MG63 (cell line): ENCODE measurements around the gene ARL6IP1. TPM values are rescaled to one million over a fixed set of nuclear protein-coding genes. Genes with fewer than 3 reads are reported as not detected.
A peak's percentile ranks its signal among the peaks of the same experiment; 100 is the strongest.
"Not testable (repeated sequence)": the region's sequence is repeated elsewhere in the genome, so short reads cannot be mapped to it uniquely, and the experiment has no call there.

Experiments used
- DNase-seq: peaks from one replicate; pipeline ENCODE4 v3.0.0-alpha.2; 2020
- H3K27me3 ChIP-seq: fragments of 250-450 bp; sonication (Bioruptor Pico); 2 replicates; pipeline ENCODE4 v1.5.1; 2020; ENCODE audit warnings: mild to moderate bottlenecking, moderate library complexity
- H3K36me3 ChIP-seq: fragments of 250-450 bp; sonication (Bioruptor Pico); 2 replicates; pipeline ENCODE4 v1.5.1; 2020; ENCODE audit warnings: mild to moderate bottlenecking, moderate library complexity
- H3K4me3 ChIP-seq: fragments of 250-450 bp; sonication (Bioruptor Pico); 2 replicates; pipeline ENCODE4 v1.5.1; 2020; ENCODE audit warnings: mild to moderate bottlenecking, moderate library complexity
- H3K9me3 ChIP-seq: fragments of 250-450 bp; sonication (Bioruptor Pico); 2 replicates; pipeline ENCODE4 v1.5.1; 2020; ENCODE audit warnings: mild to moderate bottlenecking, moderate library complexity
- total RNA-seq: library from RNA; depleted of rRNA; stranded (reverse); fragments of >200 nt; shearing (Covaris generic); gene quantifications from 2 replicates; pipeline ENCODE4 v1.2.3, GENCODE V29; 2014; ENCODE audit warnings: low replicate concordance; rRNA removed

Gene ARL6IP1
- total RNA-seq, 1 experiment from 2014 or later, result 145 TPM

- H3K9me3 ChIP-seq, H3K4me3 ChIP-seq, H3K27me3 ChIP-seq, DNase-seq: not testable (repeated sequence)
- peaks cover 51% of the 10 kb centered on the region for H3K36me3 ChIP-seq
Measured at GRCh38 chr16:18781232-18781631, 20.1 kb downstream of the ARL6IP1 start.

GRCh38 chr16:18780460-18781026 is 20.8 kb downstream of the ARL6IP1 start:
- not testable (repeated sequence) for H3K27me3 ChIP-seq, H3K9me3 ChIP-seq, DNase-seq, H3K4me3 ChIP-seq
- peaks cover 44% of the 10 kb centered on the region for H3K36me3 ChIP-seq

DNA sequence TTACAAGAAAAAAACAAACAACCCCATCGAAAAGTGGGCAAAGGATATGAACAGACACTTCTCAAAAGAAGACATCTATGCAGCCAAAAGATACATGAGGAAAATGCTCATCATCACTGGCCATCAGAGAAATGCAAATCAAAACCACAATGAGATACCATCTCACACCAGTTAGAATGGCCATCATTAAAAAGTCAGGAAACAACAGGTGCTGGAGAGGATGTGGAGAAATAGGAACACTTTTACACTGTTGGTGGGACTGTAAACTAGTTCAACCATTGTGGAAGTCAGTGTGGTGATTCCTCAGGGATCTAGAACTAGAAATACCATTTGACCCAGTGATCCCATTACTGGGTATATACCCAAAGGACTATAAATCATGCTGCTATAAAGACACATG is 23.7 kb downstream of the ARL6IP1 start:
- H3K4me3 ChIP-seq, H3K9me3 ChIP-seq, H3K27me3 ChIP-seq, DNase-seq: not testable (repeated sequence)
- peaks cover 21% of the 10 kb centered on the region for H3K36me3 ChIP-seq

GRCh38 chr16:18776334-18776733 is 25.0 kb downstream of the ARL6IP1 start:
- peaks cover 16% of the 10 kb centered on the region for H3K36me3 ChIP-seq
- not testable (repeated sequence) for DNase-seq, H3K27me3 ChIP-seq

DNA sequence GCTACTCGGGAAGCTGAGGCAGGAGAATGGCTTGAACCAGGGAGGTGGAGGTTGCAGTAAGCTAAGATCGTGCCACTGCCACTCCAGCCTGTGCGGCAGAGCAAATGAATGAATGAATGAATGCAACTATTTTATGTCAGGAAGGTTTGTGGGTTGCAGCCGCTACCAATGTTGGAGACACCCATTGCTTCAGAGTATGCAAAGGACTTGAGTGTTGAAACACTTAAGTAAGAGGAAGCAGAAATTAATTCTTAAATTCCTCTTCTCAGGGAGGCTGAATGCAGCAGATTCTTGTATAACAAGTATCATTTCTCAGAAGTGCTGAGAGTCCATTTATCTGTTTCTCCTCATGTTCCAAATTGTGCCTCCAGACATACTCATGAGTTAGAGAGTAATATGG is 26.7 kb downstream of the ARL6IP1 start:
- not testable (repeated sequence) for H3K4me3 ChIP-seq, H3K9me3 ChIP-seq, DNase-seq, H3K27me3 ChIP-seq
- peaks cover 11% of the 10 kb centered on the region for H3K36me3 ChIP-seq

More at GRCh38 chr16:18776334-18776733, 25.0 kb downstream of the ARL6IP1 start:
- not testable (repeated sequence) for H3K4me3 ChIP-seq, H3K9me3 ChIP-seq

DNA sequence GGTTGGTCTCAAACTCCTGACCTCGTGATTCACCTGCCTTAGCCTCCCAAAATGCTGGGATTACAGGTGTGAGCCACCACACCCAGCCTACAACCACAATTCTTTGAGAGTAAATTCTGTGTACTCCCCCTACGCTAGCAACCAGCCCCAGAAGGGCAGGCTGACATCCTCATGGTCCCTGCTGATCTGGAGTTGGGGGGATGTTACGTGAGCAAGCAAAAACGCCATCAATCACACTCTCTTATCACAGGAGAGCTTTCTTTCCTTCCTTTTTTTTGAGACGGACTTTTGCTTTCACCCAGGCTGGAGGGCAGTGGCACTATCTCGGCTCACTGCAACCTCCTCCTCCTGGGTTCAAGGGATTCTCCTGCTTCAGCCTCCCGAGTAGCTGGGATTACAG is 29.2 kb downstream of the ARL6IP1 start:
- H3K4me3 ChIP-seq, DNase-seq, H3K36me3 ChIP-seq, H3K27me3 ChIP-seq, H3K9me3 ChIP-seq: not testable (repeated sequence)

- not testable (repeated sequence) for H3K9me3 ChIP-seq, H3K36me3 ChIP-seq, H3K27me3 ChIP-seq, DNase-seq, H3K4me3 ChIP-seq
Measured at GRCh38 chr16:18770336-18770962, 30.9 kb downstream of the ARL6IP1 start.

DNA sequence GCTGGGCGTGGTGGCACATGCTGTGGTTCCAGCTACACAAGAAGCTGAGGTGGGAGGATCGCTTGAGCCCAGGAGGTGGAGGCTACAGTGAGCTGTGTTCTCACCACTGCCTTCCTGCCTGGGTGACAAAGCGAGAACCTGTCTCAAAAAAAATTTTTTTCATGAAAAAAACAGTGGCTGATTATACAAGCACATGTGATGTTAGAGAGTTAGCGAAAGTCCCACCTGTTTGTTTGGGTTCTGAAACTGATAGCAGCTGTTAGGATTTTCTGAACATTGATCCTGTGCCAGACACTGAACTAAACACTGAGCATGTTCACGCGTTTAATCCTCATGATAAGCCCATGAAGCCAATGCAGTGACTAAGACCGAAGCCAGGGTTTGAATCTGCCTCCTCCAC is 34.1 kb downstream of the ARL6IP1 start:
- not testable (repeated sequence) for H3K36me3 ChIP-seq, H3K27me3 ChIP-seq, H3K9me3 ChIP-seq, H3K4me3 ChIP-seq, DNase-seq

DNA sequence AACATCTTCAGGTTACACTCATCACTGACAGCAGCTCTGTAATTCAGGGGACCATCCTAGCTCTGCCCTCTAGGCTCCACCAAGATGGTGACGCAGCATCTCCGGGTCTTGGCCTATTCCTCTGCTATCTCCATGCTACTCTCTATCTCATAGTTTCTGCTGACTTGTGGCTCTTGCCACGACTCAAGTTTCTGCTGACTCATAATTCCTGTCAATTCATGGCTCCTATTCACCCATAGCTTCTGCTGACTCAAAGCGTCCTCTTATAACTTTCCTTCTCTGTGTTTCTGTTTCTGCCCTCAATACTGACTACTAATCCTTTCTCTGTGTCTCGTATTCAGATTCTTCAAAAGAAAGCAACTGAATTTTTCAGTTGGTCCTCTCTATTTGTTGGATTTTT is 38.6 kb downstream of the ARL6IP1 start:
- not testable (repeated sequence) for DNase-seq, H3K4me3 ChIP-seq, H3K36me3 ChIP-seq

DNA sequence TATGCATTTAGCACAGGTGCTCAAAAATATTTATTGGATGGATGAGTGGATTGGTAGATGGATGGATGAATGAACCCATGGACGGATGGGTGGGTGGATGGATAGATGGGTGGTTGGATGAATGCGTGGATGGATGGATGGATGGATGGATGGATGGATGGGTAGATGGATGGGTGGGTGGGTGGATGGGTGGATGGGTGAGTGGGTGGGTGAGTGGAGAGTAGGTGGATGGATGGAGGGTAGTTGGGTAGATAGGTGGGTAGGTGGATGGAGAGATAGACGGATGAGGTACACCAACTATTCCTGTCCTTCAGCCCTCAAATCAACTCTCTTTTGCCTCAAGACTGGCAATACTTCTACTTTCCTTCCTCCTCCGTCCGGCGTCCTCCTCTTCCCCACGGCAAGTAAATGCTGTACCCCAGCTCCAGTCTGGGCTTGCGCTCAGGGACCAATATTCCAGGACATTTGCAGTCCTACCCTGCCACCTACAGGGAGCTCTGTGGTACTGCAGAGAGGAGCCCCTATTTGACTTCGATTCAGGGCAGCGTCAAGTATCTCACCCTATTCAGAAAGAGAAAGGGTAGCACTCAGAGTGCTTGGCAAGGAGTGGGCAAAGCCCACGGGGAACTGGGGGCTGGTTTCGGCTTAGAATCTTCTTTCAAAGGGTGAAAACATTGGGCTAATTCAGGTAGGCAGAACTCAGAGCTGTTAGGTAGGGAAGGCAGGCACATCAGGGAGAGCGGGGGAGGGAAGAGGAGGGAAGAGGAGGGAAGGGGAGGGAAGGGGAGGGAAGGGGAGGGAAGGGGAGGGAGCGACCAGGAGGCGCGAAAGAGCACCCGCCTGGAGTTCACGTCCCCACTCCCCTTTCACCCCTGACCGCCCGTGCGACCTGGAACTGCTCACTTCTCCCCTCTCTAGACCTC is 41.5 kb downstream of the ARL6IP1 start:
- peak; percentile 16 for DNase-seq
- H3K27me3 ChIP-seq, H3K9me3 ChIP-seq, H3K36me3 ChIP-seq, H3K4me3 ChIP-seq: not testable (repeated sequence)

More for the DNA sequence above, 38.6 kb downstream of the ARL6IP1 start:
- not testable (repeated sequence) for H3K9me3 ChIP-seq, H3K27me3 ChIP-seq

- not testable (repeated sequence) for H3K4me3 ChIP-seq, DNase-seq, H3K27me3 ChIP-seq, H3K36me3 ChIP-seq, H3K9me3 ChIP-seq
Measured at GRCh38 chr16:18757960-18758660, 43.2 kb downstream of the ARL6IP1 start.

DNA sequence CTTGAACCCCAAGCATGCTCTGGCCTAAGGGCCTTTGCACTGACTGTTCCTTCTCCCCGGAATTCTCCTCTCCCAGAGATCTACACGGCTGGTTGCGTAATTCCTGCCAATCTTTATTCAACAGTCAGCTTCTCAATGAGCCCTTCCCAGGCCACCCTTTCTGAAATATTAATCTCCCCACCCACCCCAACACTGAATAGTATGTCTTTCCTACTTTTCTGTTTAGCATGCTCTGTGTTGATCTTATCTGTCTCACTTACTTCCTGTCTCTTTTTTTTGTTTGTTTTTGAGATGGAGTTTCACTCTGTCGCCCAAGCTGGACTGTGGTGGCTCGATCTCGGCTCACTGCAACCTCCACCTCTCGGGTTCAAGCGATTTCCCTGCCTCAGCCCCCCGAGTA is 44.7 kb downstream of the ARL6IP1 start:
- DNase-seq, H3K9me3 ChIP-seq: not testable (repeated sequence)

GRCh38 chr16:18742870-18743269 is 58.5 kb downstream of the ARL6IP1 start:
- H3K9me3 ChIP-seq, DNase-seq, H3K4me3 ChIP-seq, H3K36me3 ChIP-seq, H3K27me3 ChIP-seq: not testable (repeated sequence)

More for the DNA sequence above, 44.7 kb downstream of the ARL6IP1 start:
- H3K4me3 ChIP-seq, H3K36me3 ChIP-seq, H3K27me3 ChIP-seq: not testable (repeated sequence)

Other genes with a start within 250 kb of the ARL6IP1 start
- 197 and 244 TPM in 2 replicates for gene NOMO2, start 239.5 kb downstream of the ARL6IP1 start, total RNA-seq
- gene RPS15A, start 11.2 kb downstream of the ARL6IP1 start, total RNA-seq, result 1,993 and 2,668 TPM in 2 replicates
- 15.3 and 22.3 TPM in 2 replicates for gene SMG1, start 124.9 kb upstream of the ARL6IP1 start, total RNA-seq
- gene TMC7, start 182.4 kb upstream of the ARL6IP1 start, total RNA-seq, result 6.2 and 6.9 TPM in 2 replicates